A549 (cell line): ENCODE data around the gene SFRP5.

Source experiments
- JUN ChIP-seq, 2 experiments: fragments of >200 bp; sonication (Bioruptor Twin); formaldehyde crosslinking; IDR thresholded peaks; 2 replicates in 1 of 2; 3 replicates in 1 of 2; pipeline ENCODE4 v1.6.1; 2016 to 2017
- KDM1A ChIP-seq: fragments of 200-600 bp; sonication (generic); IDR thresholded peaks from 2 replicates; pipeline ENCODE4 v1.6.1; 2016; ENCODE audit warnings: low read depth, mild to moderate bottlenecking
- MYC ChIP-seq: IDR thresholded peaks from 2 replicates; pipeline ENCODE4 v1.6.1; 2012; ENCODE audit warnings: mild to moderate bottlenecking, inconsistent platforms, low read length, improper control_type of control experiment, borderline replicate concordance
- RARB ChIP-seq: fragments of 250-450 bp; sonication (Bioruptor Pico); IDR thresholded peaks from 2 replicates; pipeline ENCODE4 v1.8.0; 2021; ENCODE audit warnings: mild to moderate bottlenecking, moderate library complexity
- RCOR1 ChIP-seq: fragments of 150-350 bp; IDR thresholded peaks from 2 replicates; pipeline ENCODE4 v1.6.1; 2014; ENCODE audit warnings: antibody characterized with exemption, low read length, low read depth
- TF ChIP-seq, protein P1 (sequence below): fragments of >200 bp; sonication (Bioruptor Twin); formaldehyde crosslinking; IDR thresholded peaks from 3 replicates; pipeline ENCODE4 v1.5.1; 2016
- TF ChIP-seq, protein P2 (sequence below): fragments of 150-350 bp; IDR thresholded peaks from 2 replicates; pipeline ENCODE4 v1.6.1; 2014; ENCODE audit warnings: low read depth, mild to moderate bottlenecking, low read length

DNA sequence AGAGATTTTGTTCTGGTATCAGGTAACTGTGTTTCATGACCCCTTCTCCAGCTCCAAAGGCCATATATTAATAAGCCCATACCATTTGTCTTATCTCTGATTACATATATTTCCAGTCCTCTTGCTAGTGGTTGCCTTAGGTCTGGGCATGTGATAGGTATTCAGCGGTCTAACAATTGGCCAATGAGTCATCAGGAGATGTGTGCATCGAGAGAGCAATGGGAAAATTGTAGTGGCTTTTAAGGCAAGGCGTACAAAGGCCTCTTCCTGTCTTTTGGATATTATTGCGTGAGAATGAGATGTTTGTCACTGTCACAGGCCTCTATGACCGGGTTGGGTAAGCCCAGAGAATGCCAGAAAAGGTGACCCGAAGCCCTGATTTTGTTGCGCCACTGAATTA is 38.6 kb upstream of the SFRP5 start:
- TF ChIP-seq JUN (IDR thresholded peaks at IDR 0.05) (no peak), MYC (no peak), RARB (CRISPR knock-in tag) (no peak), RCOR1 (no peak), KDM1A (no peak)
- TF ChIP-seq, protein P1, sequence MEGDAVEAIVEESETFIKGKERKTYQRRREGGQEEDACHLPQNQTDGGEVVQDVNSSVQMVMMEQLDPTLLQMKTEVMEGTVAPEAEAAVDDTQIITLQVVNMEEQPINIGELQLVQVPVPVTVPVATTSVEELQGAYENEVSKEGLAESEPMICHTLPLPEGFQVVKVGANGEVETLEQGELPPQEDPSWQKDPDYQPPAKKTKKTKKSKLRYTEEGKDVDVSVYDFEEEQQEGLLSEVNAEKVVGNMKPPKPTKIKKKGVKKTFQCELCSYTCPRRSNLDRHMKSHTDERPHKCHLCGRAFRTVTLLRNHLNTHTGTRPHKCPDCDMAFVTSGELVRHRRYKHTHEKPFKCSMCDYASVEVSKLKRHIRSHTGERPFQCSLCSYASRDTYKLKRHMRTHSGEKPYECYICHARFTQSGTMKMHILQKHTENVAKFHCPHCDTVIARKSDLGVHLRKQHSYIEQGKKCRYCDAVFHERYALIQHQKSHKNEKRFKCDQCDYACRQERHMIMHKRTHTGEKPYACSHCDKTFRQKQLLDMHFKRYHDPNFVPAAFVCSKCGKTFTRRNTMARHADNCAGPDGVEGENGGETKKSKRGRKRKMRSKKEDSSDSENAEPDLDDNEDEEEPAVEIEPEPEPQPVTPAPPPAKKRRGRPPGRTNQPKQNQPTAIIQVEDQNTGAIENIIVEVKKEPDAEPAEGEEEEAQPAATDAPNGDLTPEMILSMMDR = no peak
- TF ChIP-seq, protein P2, sequence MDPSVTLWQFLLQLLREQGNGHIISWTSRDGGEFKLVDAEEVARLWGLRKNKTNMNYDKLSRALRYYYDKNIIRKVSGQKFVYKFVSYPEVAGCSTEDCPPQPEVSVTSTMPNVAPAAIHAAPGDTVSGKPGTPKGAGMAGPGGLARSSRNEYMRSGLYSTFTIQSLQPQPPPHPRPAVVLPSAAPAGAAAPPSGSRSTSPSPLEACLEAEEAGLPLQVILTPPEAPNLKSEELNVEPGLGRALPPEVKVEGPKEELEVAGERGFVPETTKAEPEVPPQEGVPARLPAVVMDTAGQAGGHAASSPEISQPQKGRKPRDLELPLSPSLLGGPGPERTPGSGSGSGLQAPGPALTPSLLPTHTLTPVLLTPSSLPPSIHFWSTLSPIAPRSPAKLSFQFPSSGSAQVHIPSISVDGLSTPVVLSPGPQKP = no peak
